H1 (cell line): ENCODE data around the gene GRIP2. TPM values are rescaled to one million over a fixed set of nuclear protein-coding genes. Genes with fewer than 3 reads are reported as not detected.
A peak's percentile ranks its signal among the peaks of the same experiment; 100 is the strongest.

Experiments used
- CTCF ChIA-PET: fragments of 300-600 bp; sonication (Branson Sonifier 250); formaldehyde crosslinking; loops from one replicate; lab custom pipeline; 2021; ENCODE audit not compliant: partially characterized antibody; lab: Charles Lee
- POLR2A ChIA-PET: fragments of 300-600 bp; sonication (Branson Sonifier 250); formaldehyde crosslinking; loops from one replicate; lab custom pipeline; 2021; ENCODE audit warnings: inconsistent platforms; ENCODE audit not compliant: partially characterized antibody; lab: Charles Lee
- DNase-seq, 2 experiments: peaks; one replicate each; pipeline versions ENCODE4 v3.0.0 to v3.0.0-alpha.2; 2010 to 2022; ENCODE audit warnings: low spot score in 2 of 2, low read depth in 1 of 2, mixed read lengths in 1 of 2
- FAIRE-seq: peaks from 2 replicates; lab custom pipeline; 2011; peaks lifted over from hg19 to GRCh38; lab: Jason Lieb, UNC
- H2AFZ ChIP-seq: 2 replicates; pipeline ENCODE4 v1.8.1; 2012; ENCODE audit warnings: low read length, inconsistent platforms
- H2AK5ac ChIP-seq: 2 replicates; pipeline ENCODE4 v1.6.1; 2013; ENCODE audit warnings: low read depth, low read length
- H2BK120ac ChIP-seq: replicated peaks from 2 replicates; pipeline ENCODE3; 2013; ENCODE audit warnings: low read depth, low read length, inconsistent platforms
- H2BK12ac ChIP-seq: 2 replicates; pipeline ENCODE4 v1.6.1; 2013; ENCODE audit warnings: low read depth, low read length
- H2BK15ac ChIP-seq: 2 replicates; pipeline ENCODE4 v1.6.1; 2013; ENCODE audit warnings: low read length
- H2BK20ac ChIP-seq: 2 replicates; pipeline ENCODE4 v1.6.1; 2013; ENCODE audit warnings: low read length
- H2BK5ac ChIP-seq: 2 replicates; pipeline ENCODE4 v1.6.1; 2013; ENCODE audit warnings: low read depth, low read length
- H3K14ac ChIP-seq: 2 replicates; pipeline ENCODE4 v1.6.1; 2013; ENCODE audit warnings: inconsistent platforms; ENCODE audit not compliant: insufficient read length
- H3K18ac ChIP-seq: 2 replicates; pipeline ENCODE4 v1.6.1; 2013; ENCODE audit warnings: low read length; ENCODE audit errors: extremely low read depth
- H3K23ac ChIP-seq: 2 replicates; pipeline ENCODE4 v1.6.1; 2013; ENCODE audit warnings: inconsistent platforms; ENCODE audit not compliant: insufficient read length
- H3K23me2 ChIP-seq: 2 replicates; pipeline ENCODE4 v1.6.1; 2013; ENCODE audit warnings: low read depth, low read length
- H3K27ac ChIP-seq: 2 replicates; pipeline ENCODE4 v1.6.1; 2011; ENCODE audit warnings: low read depth, low read length, inconsistent platforms
- H3K27me3 ChIP-seq, 4 experiments: replicated peaks in 1 of 4; 1 replicate in 1 of 4; 2 replicates in 3 of 4; pipeline versions ENCODE4 v1.6.1 to v1.8.1; 2011 to 2013; ENCODE audit warnings: low read length in 3 of 4, mild to moderate bottlenecking in 3 of 4, inconsistent platforms in 2 of 4, mixed read lengths in 2 of 4, moderate library complexity in 1 of 4; ENCODE audit not compliant: control insufficient read depth in 3 of 4, insufficient read depth in 3 of 4; ENCODE audit errors: extremely low read depth in 1 of 4
- H3K36me3 ChIP-seq, 4 experiments: 2 replicates each; pipeline versions ENCODE4 v1.6.1 to v1.8.1; 2011 to 2013; ENCODE audit warnings: mild to moderate bottlenecking in 4 of 4, low read length in 3 of 4, moderate library complexity in 2 of 4, control low read depth in 1 of 4, inconsistent platforms in 1 of 4; ENCODE audit not compliant: insufficient read depth in 4 of 4, control insufficient read depth in 2 of 4
- H3K4ac ChIP-seq: replicated peaks from 2 replicates; pipeline ENCODE3; 2013; ENCODE audit warnings: low read length, low read depth, mixed read lengths, inconsistent platforms; ENCODE audit not compliant: insufficient read length
- H3K4me1 ChIP-seq, 4 experiments: replicated peaks in 1 of 4; 1 replicate in 1 of 4; 2 replicates in 3 of 4; pipeline versions ENCODE4 v1.6.1 to v1.8.1; 2011 to 2013; ENCODE audit warnings: low read length in 3 of 4, inconsistent platforms in 2 of 4, mixed read lengths in 1 of 4; ENCODE audit not compliant: insufficient read depth in 4 of 4, control insufficient read depth in 3 of 4
- H3K4me2 ChIP-seq, 2 experiments: 2 replicates each; pipeline versions ENCODE4 v1.6.1 to v1.8.1; 2011 to 2013; ENCODE audit warnings: low read depth in 2 of 2, low read length in 2 of 2, control low read depth in 1 of 2, inconsistent platforms in 1 of 2, mild to moderate bottlenecking in 1 of 2; ENCODE audit not compliant: insufficient read depth in 1 of 2
- H3K4me3 ChIP-seq, 4 experiments: fragments of 200-600, 300-600 bp in 1 of 4; sonication (generic), shearing (Covaris generic), sonication (Bioruptor Twin) in 1 of 4; 2 replicates each; pipeline versions ENCODE4 v1.5.1 to v1.8.1; 2011 to 2016; ENCODE audit warnings: low read length in 4 of 4, low read depth in 3 of 4, control low read depth in 2 of 4, inconsistent platforms in 2 of 4, mild to moderate bottlenecking in 2 of 4, mixed read lengths in 1 of 4, moderate library complexity in 1 of 4; ENCODE audit not compliant: insufficient read depth in 2 of 4; ENCODE audit errors: extremely low read depth in 1 of 4
- H3K56ac ChIP-seq: replicated peaks from 2 replicates; pipeline ENCODE3; 2013; ENCODE audit warnings: low read depth, mild to moderate bottlenecking, mixed read lengths, low read length, inconsistent platforms; ENCODE audit not compliant: insufficient read length
- H3K79me1 ChIP-seq: 2 replicates; pipeline ENCODE4 v1.6.1; 2013; ENCODE audit warnings: low read depth, low read length, control low read depth
- H3K79me2 ChIP-seq, 2 experiments: 2 replicates each; pipeline versions ENCODE4 v1.6.1 to v1.8.1; 2012 to 2013; ENCODE audit warnings: low read length in 2 of 2, mild to moderate bottlenecking in 2 of 2, inconsistent platforms in 1 of 2; ENCODE audit not compliant: insufficient read depth in 2 of 2, control insufficient read depth in 1 of 2
- H3K9ac ChIP-seq, 4 experiments: replicated peaks in 1 of 4; 1 replicate in 1 of 4; 2 replicates in 3 of 4; pipeline versions ENCODE4 v1.6.1 to v1.8.1; 2011 to 2013; ENCODE audit warnings: low read depth in 3 of 4, low read length in 3 of 4, control low read depth in 2 of 4, mild to moderate bottlenecking in 2 of 4, moderate library complexity in 2 of 4, inconsistent platforms in 1 of 4; ENCODE audit errors: extremely low read depth in 1 of 4
- H3K9me3 ChIP-seq, 2 experiments: 2 replicates each; pipeline versions ENCODE4 v1.6.1 to v1.8.1; 2012 to 2013; ENCODE audit warnings: mild to moderate bottlenecking in 2 of 2, moderate library complexity in 2 of 2, control low read depth in 1 of 2, inconsistent platforms in 1 of 2, low read depth in 1 of 2, low read length in 1 of 2, mixed read lengths in 1 of 2; ENCODE audit not compliant: insufficient read depth in 2 of 2
- H4K20me1 ChIP-seq, 2 experiments: replicated peaks in 1 of 2; 2 replicates each; pipeline versions ENCODE3 to v1.8.1; 2011 to 2013; ENCODE audit warnings: inconsistent platforms in 2 of 2, low read length in 2 of 2, mild to moderate bottlenecking in 1 of 2; ENCODE audit not compliant: insufficient read depth in 2 of 2, control insufficient read depth in 1 of 2
- H4K5ac ChIP-seq: 2 replicates; pipeline ENCODE4 v1.6.1; 2013; ENCODE audit warnings: low read length, low read depth, mixed read lengths, inconsistent platforms; ENCODE audit not compliant: insufficient read length
- H4K8ac ChIP-seq: 2 replicates; pipeline ENCODE4 v1.8.0; 2013; ENCODE audit warnings: mild to moderate bottlenecking, moderate library complexity, low read length, inconsistent platforms; ENCODE audit not compliant: insufficient read depth; ENCODE audit errors: extremely low read depth
- H4K91ac ChIP-seq: replicated peaks from 2 replicates; pipeline ENCODE3; 2013; ENCODE audit warnings: low read length, mixed read lengths, inconsistent platforms; ENCODE audit not compliant: insufficient read length
- CTCF ChIP-seq, 3 experiments: IDR thresholded peaks; 1 replicate in 2 of 3; 2 replicates in 1 of 3; pipeline versions ENCODE4 v1.5.1 to v1.6.1; 2011; ENCODE audit warnings: low read length in 3 of 3, mild to moderate bottlenecking in 3 of 3, inconsistent platforms in 2 of 3, low read depth in 1 of 3, moderate library complexity in 1 of 3; ENCODE audit not compliant: insufficient read depth in 1 of 3; ENCODE audit errors: control extremely low read depth in 1 of 3
- TAF1 ChIP-seq: IDR thresholded peaks from 2 replicates; pipeline ENCODE4 v1.6.1; 2011; ENCODE audit warnings: mild to moderate bottlenecking, low read depth, low read length
- TBP ChIP-seq: IDR thresholded peaks from 2 replicates; pipeline ENCODE4 v1.6.1; 2011; ENCODE audit warnings: low read depth, low read length, improper control_type of control experiment
- YY1 ChIP-seq: IDR thresholded peaks from 2 replicates; pipeline ENCODE4 v1.6.1; 2011; ENCODE audit warnings: low read depth, mild to moderate bottlenecking, low read length
- ZNF274 ChIP-seq: IDR thresholded peaks from 2 replicates; pipeline ENCODE4 v1.7.0; 2012; ENCODE audit warnings: low read length, borderline replicate concordance; ENCODE audit errors: extremely low read depth
- WGBS, 2 experiments: shearing (Covaris generic) in 1 of 2; methylation state at CpG; one replicate each; pipeline versions ENCODE4 v1.1.6 to v1.1.7; 2013 to 2015; ENCODE audit warnings: low lambda C conversion rate in 2 of 2, mixed read lengths in 2 of 2, inconsistent platforms in 1 of 2, low coverage in 1 of 2, missing lambda C conversion rate in 1 of 2; ENCODE audit not compliant: insufficient replicate concordance in 2 of 2, insufficient coverage in 1 of 2, insufficient read length in 1 of 2; ENCODE audit errors: extremely low coverage in 1 of 2, missing lambda C conversion rate in 1 of 2; 5-methylcytosine and 5-hydroxymethylcytosine counted together
- polyA plus RNA-seq, 7 experiments: library from polyadenylated mRNA; depleted of rRNA in 3 of 7; stranded (reverse) in 5 of 7; unstranded in 2 of 7; fragments of >200 nt in 5 of 7; fragments of 200-250 nt in 2 of 7; gene quantifications; 1 replicate in 5 of 7; 2 replicates in 1 of 7; 4 replicates in 1 of 7; pipeline versions ENCODE4 v1.2.1 to v1.2.3, GENCODE V29; 2011 to 2013; ENCODE audit warnings: missing spikeins in 2 of 7, mixed read lengths in 2 of 7
- total RNA-seq: library from RNA; stranded (reverse); fragmentation: NEBNext Ultra II Directional; extraction: Animal tissue kit (Norgen Biotek cat#: 25700); gene quantifications from 2 replicates; pipeline ENCODE4 v1.2.1, GENCODE V29; 2021
- TF ChIP-seq, protein P1 (sequence below): IDR thresholded peaks from 2 replicates; pipeline ENCODE4 v1.6.1; 2012; ENCODE audit warnings: inconsistent platforms

The GRIP2 gene
- total and polyA plus RNA-seq, 2 of the 8 experiments (the other 6 are each of a cell fraction or from before 2014, with no cell fraction given): 2.5 to 6.4 TPM

DNA sequence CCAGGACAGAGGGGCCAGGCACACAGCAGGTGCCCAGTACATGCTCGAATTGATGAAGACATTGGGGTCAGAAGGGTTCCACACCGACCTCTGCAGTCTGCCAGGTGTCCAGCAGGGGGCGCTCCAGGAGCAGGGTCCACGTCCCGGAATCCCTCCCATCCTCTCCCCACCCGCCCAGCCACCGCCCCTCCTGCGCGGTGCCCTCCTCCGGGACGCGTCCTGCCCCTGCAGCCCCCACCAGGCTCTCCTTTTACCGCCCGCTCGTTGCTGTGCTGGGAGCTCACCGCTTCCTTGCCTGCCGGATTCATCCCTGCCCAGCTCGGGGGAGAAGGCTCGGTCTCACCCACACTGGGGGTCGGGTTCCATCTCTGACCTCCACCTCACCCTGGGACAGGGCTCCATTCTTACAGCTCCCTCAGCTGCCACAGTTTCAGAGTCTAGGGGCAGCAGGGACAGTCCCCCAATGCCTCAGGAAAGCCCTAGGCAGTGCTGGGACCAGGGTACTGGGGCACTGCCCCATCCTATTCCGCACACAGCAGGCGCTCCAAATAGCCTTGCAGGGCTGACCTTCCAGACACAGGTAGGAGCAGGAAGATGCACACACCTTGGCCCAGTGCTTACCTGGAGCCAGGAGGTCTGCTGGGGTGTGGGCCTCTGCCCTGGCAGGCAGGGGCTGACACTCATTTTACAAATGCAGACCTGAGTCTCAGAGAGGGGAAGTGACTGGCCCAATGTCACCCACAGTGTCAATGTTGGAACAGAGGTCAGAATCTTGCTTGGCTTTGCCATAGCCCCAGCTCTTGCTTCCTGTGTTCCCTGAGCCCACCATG is 31.0 kb downstream of the GRIP2 start:
- Histone ChIP-seq H3K18ac (peak overlapping the region; percentile 96), H2BK120ac (peak overlapping the region; percentile 31), H2BK15ac (peak overlapping the region; percentile 72), H3K9me3 (no peaks in the 10 kb centered on the region), H3K56ac (no peak overlapping the region), H3K4me3 (peak overlapping the region in 3 of 4 experiments; percentile 33 to 55 (median 47); a peak in 6 of 8 replicates), H2AFZ (no peak overlapping the region; the same call in 1 of the 2 replicates), H3K9ac (no peak overlapping the region; a peak in 1 of 7 replicates), H4K8ac (0 out of 2 replicates have a peak overlapping the region, but pooled peaks have one; percentile 17), H2BK12ac (peak overlapping the region; percentile 60; the same call in 1 of the 2 replicates), H3K79me1 (no peaks in the 10 kb centered on the region), H4K91ac (peak overlapping the region; percentile 20), H3K4ac (peak overlapping the region; percentile 81), H4K20me1 (no peaks in the 10 kb centered on the region), H4K5ac (no peak overlapping the region), H3K23me2 (no peaks in the 10 kb centered on the region), H2BK20ac (no peak overlapping the region), H3K79me2 (no peaks in the 10 kb centered on the region), H2BK5ac (peak overlapping the region; percentile 49; the same call in 1 of the 2 replicates), H2AK5ac (no peak overlapping the region; the same call in 1 of the 2 replicates), H3K27me3 (no peaks in the 10 kb centered on the region), H3K36me3 (no peaks in the 10 kb centered on the region), H3K14ac (no peak overlapping the region), H3K23ac (no peak overlapping the region), H3K4me2 (peak overlapping the region; percentile 5 to 76; a peak in 3 of 4 replicates), H3K4me1 (peaks cover 0 to 8% (median 5%) of the 10 kb centered on the region in 4 experiments; a peak in 4 of 7 replicates), H3K27ac (no peak overlapping the region)
- ChIA-PET CTCF (interaction anchor here (0.6 to 11.6 kb wide), 57 partner anchors 8 to 418 kb away, joined by 3 to 280 read pairs (median 4); partner anchors contain the start of genes CCDC174 and GRIP2), POLR2A (interaction anchor here (0.6 to 1.7 kb wide), 3 partner anchors 18 to 39 kb away, joined by 3 to 7 read pairs (median 3); no protein-coding TSS in a partner anchor)
- FAIRE-seq: peak; percentile 68
- DNase-seq: peak; percentile 78 to 100
- 17% methylated on average over 16 of the region's 22 CpGs; no CpG with 5 or more reads in 1 of the 2 experiments for WGBS, 2 experiments
- no peak for TF ChIP-seq TAF1
- no peak for TF ChIP-seq ZNF274
- peak in 2 of 3 experiments; percentile 86 to 91; a peak in 3 of 4 replicates for TF ChIP-seq CTCF (IDR thresholded peaks at IDR 0.05; ENCODE audit: control extremely low read depth in 1 of 3, insufficient read depth in 1 of 3, low read depth in 1 of 3, low read length in 3 of 3)
- TF ChIP-seq YY1: 0 out of 2 replicates have a peak, but pooled peaks have one; percentile 7
- TF ChIP-seq TBP: peak; percentile 54
- TF ChIP-seq, protein P1, sequence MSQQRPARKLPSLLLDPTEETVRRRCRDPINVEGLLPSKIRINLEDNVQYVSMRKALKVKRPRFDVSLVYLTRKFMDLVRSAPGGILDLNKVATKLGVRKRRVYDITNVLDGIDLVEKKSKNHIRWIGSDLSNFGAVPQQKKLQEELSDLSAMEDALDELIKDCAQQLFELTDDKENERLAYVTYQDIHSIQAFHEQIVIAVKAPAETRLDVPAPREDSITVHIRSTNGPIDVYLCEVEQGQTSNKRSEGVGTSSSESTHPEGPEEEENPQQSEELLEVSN: no peak
